Anterior cingulate cortex (tissue), 58 donors: ENCODE data around the gene ACACA.
A peak's percentile ranks its signal among the peaks of the same experiment; 100 is the strongest.

Source experiments
- DNase-seq, 58 donors: peaks; one replicate each; lab custom pipeline; 2025; lab: John Stamatoyannopoulos, UW

The ACACA gene

GRCh38 chr17:37246085-37246484 lies 160.6 kb downstream of the ACACA start:
- DNase-seq: no peak

GRCh38 chr17:37240381-37240780 lies 166.3 kb downstream of the ACACA start:
- DNase-seq: no peak

GRCh38 chr17:37239690-37240334 lies 166.8 kb downstream of the ACACA start:
- DNase-seq: no peak

- no peak for DNase-seq
These were observed 172.5 kb downstream of the ACACA start for GRCh38 chr17:37234106-37234505.

GRCh38 chr17:37233036-37233435 lies 173.6 kb downstream of the ACACA start:
- no peak for DNase-seq

- DNase-seq: no peak
These were observed 174.7 kb downstream of the ACACA start for GRCh38 chr17:37231887-37232286.

GRCh38 chr17:37230633-37231032 lies 176.0 kb downstream of the ACACA start:
- no peak for DNase-seq

- no peak for DNase-seq
These were observed 181.2 kb downstream of the ACACA start for GRCh38 chr17:37225465-37225864.

- no peak for DNase-seq
These were observed 184.8 kb downstream of the ACACA start for GRCh38 chr17:37221865-37222264.

- DNase-seq: peak in 32 of 58 donors; percentile 1 to 58 (median 12)
These were observed 186.1 kb downstream of the ACACA start for GRCh38 chr17:37220607-37220953.

GRCh38 chr17:37219876-37220606 lies 186.6 kb downstream of the ACACA start:
- DNase-seq: no peak

GRCh38 chr17:37218849-37219248 lies 187.8 kb downstream of the ACACA start:
- DNase-seq: no peak

GRCh38 chr17:37214416-37214815 lies 192.2 kb downstream of the ACACA start:
- peak in 1 of 58 donors; percentile 28 for DNase-seq

- DNase-seq: no peak
These were observed 192.7 kb downstream of the ACACA start for GRCh38 chr17:37213927-37214326.

GRCh38 chr17:37212179-37212578 lies 194.5 kb downstream of the ACACA start:
- DNase-seq: no peak

- no peak for DNase-seq
These were observed 195.5 kb downstream of the ACACA start for GRCh38 chr17:37211136-37211535.

GRCh38 chr17:37207103-37207502 lies 199.5 kb downstream of the ACACA start:
- no peak for DNase-seq

- DNase-seq: no peak
These were observed 200.3 kb downstream of the ACACA start for GRCh38 chr17:37206299-37206698.

- DNase-seq: no peak
These were observed 206.1 kb downstream of the ACACA start for GRCh38 chr17:37200497-37200896.

GRCh38 chr17:37197336-37197735 lies 209.3 kb downstream of the ACACA start:
- no peak for DNase-seq

- DNase-seq: no peak
These were observed 212.4 kb downstream of the ACACA start for GRCh38 chr17:37194208-37194607.

GRCh38 chr17:37191219-37191618 lies 215.4 kb downstream of the ACACA start:
- DNase-seq: no peak
